IPS DF 4.7 (cell line): ENCODE measurements around the gene PRKG2.
"Not testable (repeated sequence)": the region's sequence is repeated elsewhere in the genome, so short reads cannot be mapped to it uniquely, and the experiment has no call there.

Experiments used
- DNase-seq: peaks from one replicate; pipeline ENCODE4 v3.0.0-alpha.2; 2013; ENCODE audit warnings: low spot score; ENCODE audit errors: extremely low read depth

Gene PRKG2

DNA sequence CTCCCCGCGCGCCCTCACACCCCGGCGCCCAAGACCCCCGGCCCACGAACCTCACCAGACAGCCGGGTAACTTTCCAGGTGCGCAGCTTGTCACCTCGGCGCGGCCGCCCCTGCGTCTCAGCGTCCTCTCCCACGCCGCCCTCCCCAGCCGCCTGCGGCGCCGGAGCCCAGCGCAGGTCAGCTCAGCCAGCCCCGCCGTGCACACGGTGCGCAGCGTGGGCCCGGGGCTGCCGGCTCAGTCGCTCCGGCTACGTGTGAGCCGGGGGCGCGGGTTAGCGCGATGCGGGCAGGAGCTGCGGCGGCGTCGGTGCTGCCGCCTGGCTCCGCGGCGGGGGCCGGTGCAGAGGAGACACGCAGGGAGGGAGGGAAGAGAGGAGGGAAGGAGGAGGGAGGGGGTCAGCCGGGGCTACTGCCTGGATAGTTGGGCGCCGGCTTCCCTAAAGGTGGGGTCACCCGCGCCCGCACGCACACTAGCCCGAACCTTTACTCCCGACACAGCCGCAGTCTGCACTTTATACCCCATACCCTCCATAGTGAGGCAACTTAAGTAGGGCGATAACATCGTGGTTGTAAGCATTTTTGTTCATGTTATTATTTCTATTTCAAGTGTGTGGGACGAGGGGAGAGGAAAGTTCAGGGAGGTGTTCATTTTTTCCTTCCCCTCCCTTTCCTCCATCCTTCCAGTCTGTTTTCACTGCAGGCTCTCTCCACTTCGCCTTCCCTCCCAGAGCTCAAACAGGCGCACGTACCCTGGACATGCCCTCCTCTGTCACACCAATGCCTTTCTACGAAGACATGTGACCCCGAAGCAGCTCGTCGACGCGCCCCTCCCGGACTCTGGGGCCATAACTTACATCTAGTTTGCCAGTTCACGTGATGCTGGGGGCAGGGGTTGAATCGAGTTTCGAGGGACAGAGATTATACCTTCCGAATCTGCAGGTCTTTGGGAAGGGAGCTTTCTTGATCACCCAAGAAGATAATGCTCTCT lies at the start of gene PRKG2:
Gene PRKG2 (minus strand): TSS at position 342 of the 988 bp plus-strand sequence. CDS start 10,175 bp downstream, outside the sequence.
- DNase-seq, result no peak

DNA sequence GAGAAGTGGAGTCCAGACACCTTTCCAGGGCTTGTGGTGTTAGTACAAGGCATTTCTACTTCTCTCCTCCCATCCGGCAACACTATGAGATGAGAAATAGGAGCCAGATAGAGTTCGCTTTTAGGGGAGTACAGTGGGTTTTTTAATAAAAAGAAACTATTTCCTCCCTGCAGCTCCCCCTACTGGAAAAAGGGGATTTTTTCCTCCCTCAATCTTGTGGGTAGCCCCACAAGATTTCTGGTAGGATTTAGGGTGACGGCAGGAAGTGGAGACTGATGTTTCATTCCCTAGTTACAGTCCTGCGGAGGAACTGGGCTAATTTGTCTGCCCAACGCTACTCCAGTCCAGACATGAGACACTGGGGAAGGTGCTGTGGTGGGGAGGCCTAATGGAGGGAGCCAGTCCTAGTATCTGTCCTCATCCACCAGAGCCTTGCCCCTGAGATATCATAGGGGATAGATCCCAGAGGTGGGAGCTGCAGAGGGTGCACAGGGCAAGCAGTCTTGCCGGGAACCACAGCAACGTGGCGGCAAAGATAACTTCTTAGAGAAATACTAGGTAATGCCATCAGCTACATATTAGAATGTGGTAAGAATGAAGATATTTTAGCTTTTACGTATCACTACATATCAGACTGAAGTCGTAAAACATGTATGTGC lies 45.5 kb upstream of the PRKG2 start:
- peak; percentile 11 for DNase-seq

DNA sequence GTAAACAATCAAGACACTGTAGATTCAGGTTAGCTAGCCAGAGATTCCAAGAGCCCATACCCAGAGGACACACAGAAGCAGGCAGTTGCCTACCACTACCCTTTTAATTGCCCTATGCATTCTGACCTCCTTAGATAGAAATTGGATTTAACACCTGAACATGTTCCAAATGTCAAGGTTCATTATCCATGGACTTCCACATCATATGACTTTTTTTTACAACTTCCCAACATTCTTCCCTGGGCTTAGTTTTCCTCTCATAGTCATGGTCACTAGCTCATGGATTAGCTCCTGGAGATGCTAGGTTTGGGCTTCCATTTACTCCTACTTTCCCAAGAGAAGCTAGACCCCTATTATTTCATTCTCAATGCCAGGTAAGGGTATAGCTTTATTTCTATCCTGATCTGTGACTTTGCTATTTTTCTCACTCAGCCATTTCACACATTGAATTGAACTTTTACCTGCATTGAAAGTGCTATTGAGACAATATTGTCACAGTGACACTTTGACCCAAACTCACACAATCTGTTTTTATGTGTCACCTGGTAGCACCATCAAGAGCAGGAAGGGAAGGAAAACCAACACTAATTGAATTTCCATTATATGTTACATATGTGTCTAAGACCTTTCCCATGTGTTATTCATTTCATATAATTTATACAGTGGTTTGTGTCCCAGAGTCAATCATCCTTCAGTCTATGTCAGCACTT lies 44.0 kb upstream of the PRKG2 start:
- DNase-seq, result no peak

DNA sequence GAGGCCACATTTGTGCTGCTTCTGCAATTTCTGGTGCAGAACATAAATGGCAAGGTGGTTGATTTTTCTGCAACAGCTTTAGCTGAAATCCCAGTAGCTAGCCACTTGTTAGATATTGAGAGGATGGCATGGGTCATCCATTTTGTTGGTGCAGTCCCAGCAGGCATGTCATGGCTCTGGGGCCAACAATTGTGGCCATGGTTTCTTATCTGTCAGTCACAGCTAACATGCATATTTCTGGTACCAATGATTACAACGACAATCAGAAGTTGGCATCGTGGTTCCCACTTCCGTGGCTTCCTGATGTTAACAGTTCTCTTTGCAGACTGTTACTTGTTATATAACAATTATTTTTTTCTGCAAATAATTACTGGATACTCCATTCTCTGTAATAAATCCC lies 42.8 kb upstream of the PRKG2 start:
- no peak for DNase-seq

DNA sequence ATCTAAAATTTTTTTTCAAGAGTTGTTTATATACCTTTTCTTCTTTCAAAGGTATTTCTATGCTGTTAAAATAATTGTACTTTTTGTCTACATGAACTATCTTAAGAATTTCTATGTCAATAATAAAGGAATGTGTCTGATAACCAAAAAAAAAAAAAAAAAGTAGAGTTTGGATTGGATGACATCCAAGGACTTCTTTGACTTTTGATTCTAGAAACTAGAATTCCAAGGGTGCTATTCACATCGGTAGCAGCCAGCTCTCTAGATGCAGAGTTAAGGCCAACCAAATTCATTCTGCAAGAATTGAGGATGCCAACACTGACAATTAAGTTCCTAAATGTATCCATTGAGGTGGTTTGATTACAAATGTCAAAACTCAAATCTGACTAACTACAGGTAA lies 42.0 kb upstream of the PRKG2 start:
- DNase-seq, result no peak

DNA sequence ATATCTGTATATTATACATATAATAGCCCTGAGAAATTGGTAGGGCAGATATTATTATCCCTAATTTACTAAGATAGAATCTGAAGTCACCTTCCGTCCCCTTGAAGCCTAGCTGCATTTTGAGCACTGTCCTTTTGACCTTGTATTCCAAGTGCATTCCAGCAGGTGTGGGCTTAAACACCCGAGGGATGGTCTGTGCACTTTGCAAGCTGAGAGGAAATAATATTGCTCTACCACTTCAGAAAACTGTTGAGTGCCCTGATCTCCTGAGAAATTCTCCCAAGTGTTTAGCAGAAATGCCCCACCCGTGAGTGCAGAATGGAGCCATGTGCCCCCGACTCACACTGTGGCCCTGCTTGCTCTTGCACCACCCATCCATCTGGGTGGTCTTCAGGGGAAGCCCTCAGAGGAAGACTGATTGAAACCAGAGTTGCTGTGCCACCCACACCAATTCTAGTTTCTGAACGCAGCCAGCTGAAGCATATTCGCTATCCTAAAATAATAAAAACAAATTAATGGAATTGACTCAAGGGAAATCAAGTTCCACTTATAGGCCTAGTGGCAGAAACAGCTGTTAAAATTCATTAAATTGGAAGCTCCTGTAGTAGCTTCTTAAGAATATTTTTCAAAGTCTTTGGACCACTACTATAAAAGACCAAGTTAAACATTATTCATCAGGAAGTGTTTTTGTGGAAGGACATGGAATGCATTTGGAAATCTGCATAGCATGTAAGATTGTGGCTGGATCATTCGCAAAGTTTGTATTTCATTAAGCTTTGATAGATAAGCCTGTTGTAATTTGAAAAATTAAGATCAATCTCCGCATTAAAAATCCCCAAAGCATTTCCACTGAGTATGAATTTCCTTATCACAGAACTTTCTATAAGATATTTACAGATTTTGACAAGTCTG lies 41.3 kb upstream of the PRKG2 start:
- no peak for DNase-seq

GRCh38 chr4:81255524-81255923 lies 40.5 kb upstream of the PRKG2 start:
- no peak for DNase-seq

DNA sequence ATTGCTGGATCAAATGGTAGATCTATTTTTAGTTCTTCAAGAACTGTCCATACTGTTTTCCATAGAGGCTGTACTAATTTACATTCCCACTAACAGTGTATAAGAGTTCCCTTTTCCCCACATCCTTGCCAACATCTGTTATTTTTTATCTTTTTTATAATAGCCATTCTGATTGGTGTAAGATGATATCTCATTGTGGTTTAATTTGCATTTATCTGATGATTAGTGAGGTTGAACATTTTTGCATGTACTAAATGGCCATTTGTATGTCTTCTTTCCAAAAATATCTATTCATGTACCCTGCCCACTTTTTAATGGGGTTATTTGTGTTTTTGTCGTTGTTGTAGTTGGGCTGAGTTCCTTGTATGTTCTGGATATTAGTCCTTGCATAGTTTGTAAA lies 35.4 kb upstream of the PRKG2 start:
- no peak for DNase-seq

- no peak for DNase-seq
Observed at GRCh38 chr4:81245218-81246009, 30.4 kb upstream of the PRKG2 start.

DNA sequence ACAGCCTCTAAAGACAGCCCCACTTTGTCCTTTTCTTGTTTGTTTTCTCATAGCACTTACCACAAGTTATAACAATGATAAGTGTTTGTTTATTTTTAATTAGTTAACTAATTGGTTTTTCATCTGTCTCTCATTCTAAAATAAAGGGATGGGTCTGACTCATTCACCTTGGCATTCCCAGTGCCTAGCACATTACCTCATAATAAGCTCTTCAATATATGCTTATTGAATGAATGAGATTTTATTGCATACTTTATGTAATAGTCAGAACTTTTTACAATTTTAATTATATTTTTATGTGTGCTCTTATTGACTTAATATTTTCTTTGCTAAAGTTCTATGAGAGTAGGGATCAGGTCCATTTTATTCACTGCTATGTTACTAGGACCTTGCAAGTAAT lies 22.8 kb upstream of the PRKG2 start:
- no peak for DNase-seq

GRCh38 chr4:81235982-81236749 lies 21.1 kb upstream of the PRKG2 start:
- DNase-seq, result no peak

DNA sequence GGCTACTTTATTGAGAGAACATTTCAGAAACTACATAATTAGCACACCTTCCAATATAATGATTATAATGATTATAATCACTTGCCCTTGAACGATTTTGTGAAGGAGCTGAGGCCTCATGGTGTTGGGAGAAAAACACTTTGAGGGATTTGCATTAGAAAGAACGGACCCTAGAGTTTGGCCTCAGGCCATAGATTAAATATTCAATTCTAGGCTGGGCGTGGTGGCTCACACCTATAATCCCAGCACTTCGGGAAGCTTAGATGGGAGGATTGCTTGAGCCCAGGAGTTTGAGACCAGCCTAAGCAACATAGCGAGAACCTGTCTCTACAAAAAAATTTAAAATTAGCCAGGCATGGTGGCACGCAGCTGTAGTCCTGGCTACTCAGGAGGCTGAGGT lies 12.9 kb upstream of the PRKG2 start:
- DNase-seq, result no peak

- DNase-seq, result no peak
Observed at GRCh38 chr4:81227138-81227537, 12.1 kb upstream of the PRKG2 start.

DNA sequence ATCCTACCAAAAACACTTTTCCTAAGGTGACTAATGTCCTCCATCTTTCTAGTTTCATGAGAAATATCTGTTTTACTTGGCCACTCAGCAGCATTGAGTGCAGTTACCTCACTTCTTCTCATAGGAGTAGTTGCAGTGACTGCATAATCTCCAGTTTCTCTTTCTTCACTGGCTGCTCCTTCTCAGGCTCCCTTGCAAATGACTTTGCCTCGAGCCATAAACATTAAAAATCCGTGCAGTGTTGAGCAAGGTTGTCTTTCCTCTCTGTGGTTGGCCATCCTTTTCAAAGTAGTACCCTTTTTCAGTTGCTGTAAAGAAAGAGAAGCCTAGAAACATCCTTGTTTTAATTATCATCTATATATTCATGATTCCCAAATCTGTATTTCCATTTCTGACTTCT lies 10.2 kb upstream of the PRKG2 start:
- no peak for DNase-seq

GRCh38 chr4:81222082-81222472 lies 7.1 kb upstream of the PRKG2 start:
- DNase-seq, result not testable (repeated sequence)

DNA sequence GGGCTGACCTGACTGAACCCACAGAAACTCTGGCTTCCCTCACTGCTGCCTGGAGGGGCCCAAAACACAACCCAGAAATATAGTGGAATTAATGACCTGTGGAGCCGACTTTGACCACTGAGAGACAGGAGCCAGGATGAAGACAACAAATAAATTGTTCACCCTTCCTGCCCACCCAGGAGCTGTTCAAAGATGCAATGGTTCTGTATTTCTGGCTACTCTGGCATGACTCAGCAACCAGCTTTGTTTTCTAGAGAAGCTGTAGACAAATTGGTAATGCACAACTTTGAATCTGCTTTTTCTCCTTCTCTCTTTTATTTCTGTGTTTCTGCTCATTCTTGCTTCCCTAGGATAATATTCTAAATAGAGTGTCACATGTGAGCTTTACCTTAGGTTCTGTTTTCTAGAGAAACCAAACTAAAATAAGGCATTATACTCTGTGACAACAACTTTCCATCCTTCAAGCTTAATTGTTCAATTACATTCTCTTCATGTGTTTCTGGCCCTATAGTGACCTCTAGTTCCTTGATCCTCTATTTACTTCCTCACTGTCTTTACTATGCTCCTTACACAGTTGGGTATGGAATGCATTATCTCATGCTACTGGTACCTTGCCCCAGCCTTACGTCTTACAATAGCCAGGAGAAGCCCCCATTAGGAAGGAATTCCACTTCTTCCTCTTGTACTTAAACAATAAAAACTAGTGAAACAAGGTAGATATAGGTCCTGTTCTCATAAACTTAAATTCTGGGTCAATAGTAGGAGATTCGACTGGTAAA lies 6.5 kb upstream of the PRKG2 start:
- no peak for DNase-seq

DNA sequence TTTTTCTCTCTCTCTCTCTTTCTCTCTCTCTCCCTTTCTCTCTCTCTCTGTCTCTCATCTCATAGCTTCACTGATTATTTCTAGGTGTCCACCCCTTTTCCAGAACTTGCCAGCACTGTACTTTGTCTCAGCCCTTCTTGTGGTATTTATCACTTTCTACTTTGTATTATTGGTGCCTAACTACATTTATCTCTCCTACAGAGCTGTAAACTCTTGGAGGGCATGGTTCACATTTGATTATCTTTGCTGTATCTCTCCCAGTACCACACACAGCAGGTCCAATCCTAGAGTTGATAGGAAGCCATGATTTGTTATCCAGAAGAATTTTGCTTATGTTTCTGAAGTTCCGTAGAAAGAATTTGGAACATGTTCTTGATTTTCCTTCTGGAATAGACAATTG lies 5.2 kb upstream of the PRKG2 start:
- no peak for DNase-seq

DNA sequence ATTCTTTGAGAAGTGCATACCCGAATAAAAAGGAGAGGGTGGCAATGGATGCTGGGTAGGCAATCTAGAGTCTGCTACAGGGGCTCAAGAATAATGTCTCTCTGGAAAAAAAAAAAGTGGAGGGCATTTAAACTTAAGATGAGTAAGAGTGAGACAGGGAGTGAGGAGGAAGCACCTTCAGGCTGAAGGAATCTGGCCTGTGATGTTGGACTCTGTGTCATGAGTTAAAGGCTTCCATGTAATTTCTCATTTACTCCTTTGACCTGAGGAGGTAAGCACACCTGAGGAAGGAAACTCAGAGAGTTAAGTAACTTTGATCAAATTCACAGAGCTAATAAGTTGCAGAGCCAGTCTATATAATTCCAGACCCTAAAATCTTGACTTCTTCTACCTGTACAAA lies 3.2 kb upstream of the PRKG2 start:
- no peak for DNase-seq

- DNase-seq, result no peak
Observed at GRCh38 chr4:81217779-81218178, 2.8 kb upstream of the PRKG2 start.
